CD4-positive, alpha-beta T cell (primary cell): ENCODE data around the gene ARHGEF2. TPM values are rescaled to one million over a fixed set of nuclear protein-coding genes. Genes with fewer than 3 reads are reported as not detected.

Source experiments
- ATAC-seq: fragments of 200-7000 bp; cut with Tn5 transposase; one replicate; pipeline ENCODE4 v1.10.0; 2022; ENCODE audit warnings: mild to moderate bottlenecking; ENCODE audit not compliant: poor library complexity
- CTCF ChIA-PET: fragments of 350-600 bp; sonication (Branson Sonifier 250); formaldehyde crosslinking; loops from one replicate; lab custom pipeline; 2021; ENCODE audit warnings: antibody characterized with exemption, inconsistent platforms; lab: Charles Lee
- POLR2A ChIA-PET: fragments of 350-600 bp; sonication (Branson Sonifier 250); formaldehyde crosslinking; loops from one replicate; lab custom pipeline; 2021; ENCODE audit warnings: antibody characterized with exemption, inconsistent platforms; lab: Charles Lee
- DNase-seq, 14 experiments: peaks; one replicate each; pipeline ENCODE4 v3.0.0-alpha.2; 2013 to 2020; ENCODE audit warnings: mixed read lengths in 2 of 14
- H3K27ac ChIP-seq, 2 donors: one replicate each; pipeline versions ENCODE4 v1.5.1 to v1.7.0; 2013; ENCODE audit warnings: low read length in 2 of 2, low read depth in 1 of 2, mild to moderate bottlenecking in 1 of 2
- H3K27me3 ChIP-seq, 2 experiments: 1 replicate in 1 of 2; 2 replicates in 1 of 2; pipeline versions ENCODE4 v1.6.1 to v1.7.0; 2013; ENCODE audit warnings: low read length in 2 of 2, control low read depth in 1 of 2, mild to moderate bottlenecking in 1 of 2, moderate library complexity in 1 of 2; ENCODE audit not compliant: insufficient read depth in 2 of 2, control insufficient read depth in 1 of 2
- H3K36me3 ChIP-seq: one replicate; pipeline ENCODE4 v1.6.1; 2013; ENCODE audit warnings: low read length, control low read depth; ENCODE audit not compliant: insufficient read depth
- H3K4me1 ChIP-seq: one replicate; pipeline ENCODE4 v1.6.1; 2013; ENCODE audit warnings: low read length, control low read depth; ENCODE audit not compliant: insufficient read depth
- H3K4me3 ChIP-seq: one replicate; pipeline ENCODE4 v1.5.1; 2013; ENCODE audit warnings: mild to moderate bottlenecking, low read length, moderate library complexity
- H3K9me3 ChIP-seq, 2 experiments: 1 replicate in 1 of 2; 2 replicates in 1 of 2; pipeline versions ENCODE4 v1.6.1 to v1.7.0; 2013; ENCODE audit warnings: low read length in 2 of 2, mild to moderate bottlenecking in 2 of 2, control low read depth in 1 of 2, moderate library complexity in 1 of 2; ENCODE audit not compliant: control insufficient read depth in 1 of 2, insufficient read depth in 1 of 2
- H3K27ac Mint-ChIP-seq: one replicate; pipeline ENCODE4 v1.8.0; 2020; ENCODE audit warnings: mixed read lengths
- H3K27me3 Mint-ChIP-seq: one replicate; pipeline ENCODE4 v1.8.0; 2021; ENCODE audit warnings: mixed read lengths
- H3K36me3 Mint-ChIP-seq: one replicate; pipeline ENCODE4 v1.8.0; 2021; ENCODE audit warnings: low read depth, mixed read lengths
- H3K4me1 Mint-ChIP-seq: one replicate; pipeline ENCODE4 v1.8.0; 2021; ENCODE audit warnings: low read depth, mixed read lengths
- H3K4me3 Mint-ChIP-seq: one replicate; pipeline ENCODE4 v1.8.0; 2020; ENCODE audit warnings: mild to moderate bottlenecking, mixed read lengths
- H3K9me3 Mint-ChIP-seq: one replicate; pipeline ENCODE4 v1.8.0; 2020; ENCODE audit warnings: mixed read lengths
- CTCF ChIP-seq: fragments of 200-600 bp; IDR thresholded peaks from one replicate; pipeline ENCODE4 v1.8.0; 2022; ENCODE audit warnings: antibody characterized with exemption, mild to moderate bottlenecking
- intact Hi-C, 2 experiments: fragments of 100-400 bp; cut with DNase I in 1 of 2; cut with micrococcal nuclease in 1 of 2; formaldehyde crosslinking; loops; one replicate each; pipeline versions ENCODE4 v1.15.1 to v1.9.0; 2023 to 2025; cut with DNase I, micrococcal nuclease
- microRNA-seq: library from miRNA; unstranded; fragments of <30 nt; microRNA quantifications from one replicate; pipeline ENCODE4 v1.2.0, GENCODE V29; 2021; ENCODE audit warnings: borderline microRNAs expressed, borderline replicate concordance
- total RNA-seq, 174 experiments: library from RNA in 2 of 174; stranded (reverse) in 2 of 174; gene quantifications; one replicate each; pipeline ENCODE4 v1.2.3 and lab custom pipeline; 2021 to 2026

Gene ARHGEF2
- total RNA-seq, 2 experiments from 2014 or later, result 54.8 to 62.4 TPM

- intact Hi-C loops, result no loop called here
- H3K27me3 ChIP-seq, result no peaks in the 10 kb centered on the region
- no peak overlapping the region for H3K27ac ChIP-seq
- POLR2A ChIA-PET, result interaction anchor here (0.6 to 1.0 kb wide), 2 partner anchors 38 to 42 kb away, joined by 3 to 4 read pairs; partner anchors contain the start of gene GON4L
- no peak for TF ChIP-seq CTCF
- no peak overlapping the region for H3K27ac Mint-ChIP-seq
- peaks cover 61% of the 10 kb centered on the region for H3K36me3 Mint-ChIP-seq
- no peak for DNase-seq
- H3K4me1 ChIP-seq, result no peaks in the 10 kb centered on the region
- ATAC-seq, result no peak
- CTCF ChIA-PET, result no interaction called here
- H3K27me3 Mint-ChIP-seq, result no peaks in the 10 kb centered on the region
- peaks cover 10% of the 10 kb centered on the region for H3K4me1 Mint-ChIP-seq
- no peaks in the 10 kb centered on the region for H3K9me3 ChIP-seq
- no peaks in the 10 kb centered on the region for H3K9me3 Mint-ChIP-seq
- no peak overlapping the region for H3K4me3 ChIP-seq
- H3K4me3 Mint-ChIP-seq, result no peak overlapping the region
- peaks cover 62% of the 10 kb centered on the region for H3K36me3 ChIP-seq
Measured at GRCh38 chr1:155899683-155900082, 78.7 kb downstream of the ARHGEF2 start.

- Histone ChIP-seq H3K27ac (no peak overlapping the region), H3K36me3 (peaks cover 54% of the 10 kb centered on the region), H3K9me3 (no peaks in the 10 kb centered on the region), H3K27me3 (no peaks in the 10 kb centered on the region), H3K4me3 (no peak overlapping the region), H3K4me1 (peaks cover 1% of the 10 kb centered on the region)
- intact Hi-C loops, result no loop called here
- Mint-ChIP-seq H3K36me3 (peaks cover 53% of the 10 kb centered on the region), H3K4me1 (peaks cover 7% of the 10 kb centered on the region), H3K4me3 (no peak overlapping the region), H3K27me3 (no peaks in the 10 kb centered on the region), H3K9me3 (no peaks in the 10 kb centered on the region), H3K27ac (peak overlapping the region; percentile 4)
- ChIA-PET CTCF (no interaction called here), POLR2A (interaction anchor here (0.5 to 1.0 kb wide), 3 partner anchors 37 to 84 kb away, joined by 3 read pairs; partner anchors contain the start of gene GON4L)
- no peak for ATAC-seq
- no peak for DNase-seq
- TF ChIP-seq CTCF, result no peak
Measured at GRCh38 chr1:155898888-155899287, 79.5 kb downstream of the ARHGEF2 start.

- no peaks in the 10 kb centered on the region for H3K27me3 ChIP-seq
- peaks cover 12% of the 10 kb centered on the region for H3K4me1 ChIP-seq
- peaks cover 48% of the 10 kb centered on the region for H3K36me3 ChIP-seq
- ChIA-PET CTCF (no interaction called here), POLR2A (no interaction called here)
- ATAC-seq (no peak), DNase-seq (no peak)
- no peak for TF ChIP-seq CTCF
- Mint-ChIP-seq H3K4me1 (peaks cover 19% of the 10 kb centered on the region), H3K27me3 (no peaks in the 10 kb centered on the region), H3K36me3 (peaks cover 46% of the 10 kb centered on the region), H3K9me3 (no peaks in the 10 kb centered on the region), H3K4me3 (no peak overlapping the region), H3K27ac (no peak overlapping the region)
- H3K4me3 ChIP-seq, result no peak overlapping the region
- intact Hi-C loops, result no loop called here
- no peaks in the 10 kb centered on the region for H3K9me3 ChIP-seq
- no peak overlapping the region for H3K27ac ChIP-seq
Measured at GRCh38 chr1:155897746-155898145, 80.6 kb downstream of the ARHGEF2 start.

Small RNA genes within 50 kb of the gene (microRNA-seq; reads per million reads assigned to microRNA genes)
- gene MIR6738, result not detected

Other genes with a start within 250 kb of the ARHGEF2 start
- gene GON4L, start 121.3 kb downstream of the ARHGEF2 start, total RNA-seq, result 10 to 100 TPM; 71.0 to 77.0 TPM
- gene SYT11, start 119.0 kb downstream of the ARHGEF2 start, total RNA-seq, result 1 to 10 TPM; 6.1 to 6.3 TPM
- 10 to 100 TPM; 66.2 to 67.0 TPM for gene RIT1, start 67.2 kb downstream of the ARHGEF2 start, total RNA-seq
- 10 to 100 TPM; 56.6 to 60.8 TPM for gene KHDC4, start 44.1 kb downstream of the ARHGEF2 start, total RNA-seq
- not detected for gene RXFP4, start 36.9 kb downstream of the ARHGEF2 start, total RNA-seq
- gene SSR2, start 42.4 kb upstream of the ARHGEF2 start, total RNA-seq, result 100 to 1,000 TPM; 223 to 225 TPM
- gene UBQLN4, start 75.3 kb upstream of the ARHGEF2 start, total RNA-seq, result 10 to 100 TPM; 10.6 to 11.9 TPM
- gene LAMTOR2, start 76.2 kb upstream of the ARHGEF2 start, total RNA-seq, result 1 to 10 TPM; 7.0 to 8.7 TPM
- gene RAB25, start 82.6 kb upstream of the ARHGEF2 start, total RNA-seq, result 1 to 10 TPM in 1 of 2 experiments, under 1 TPM in 1; 0.58 to 1.3 TPM
- gene MEX3A, start 103.9 kb upstream of the ARHGEF2 start, total RNA-seq, result under 1 TPM; 0.27 to 0.36 TPM
- gene LMNA, start 136.2 kb upstream of the ARHGEF2 start, total RNA-seq, result 100 to 1,000 TPM; 435 to 455 TPM
- 10 to 100 TPM in 1 of 2 experiments, 1 to 10 TPM in 1; 9.4 to 10.1 TPM for gene SEMA4A, start 175.0 kb upstream of the ARHGEF2 start, total RNA-seq
- 10 to 100 TPM; 11.6 to 13.0 TPM for gene SLC25A44, start 215.6 kb upstream of the ARHGEF2 start, total RNA-seq
- 10 to 100 TPM; 58.0 to 61.2 TPM for gene PMF1, start 234.5 kb upstream of the ARHGEF2 start, total RNA-seq